ENCODE measurements around the gene FBH1.

FBH1 gene

GRCh38 chr10:5963591-5963990 is 73.5 kb downstream of the FBH1 start:
- DNase-seq (ENCODE audit: low read depth, low spot score) = no peak
- no peaks in the 10 kb centered on the region for H3K36me3 ChIP-seq (ENCODE audit: control insufficient read depth, insufficient read depth, low read length)
- H3K4me3 ChIP-seq (ENCODE audit: low read length) = no peak overlapping the region
- H3K27me3 ChIP-seq (ENCODE audit: control insufficient read depth, insufficient read depth, low read length) = no peaks in the 10 kb centered on the region
- WGBS (ENCODE audit: insufficient coverage, insufficient read length) = no CpG with 5 or more reads among the region's 10 CpGs
- no peaks in the 10 kb centered on the region for H3K4me1 ChIP-seq (ENCODE audit: control insufficient read depth, insufficient read depth, low read length)
- H3K9me3 ChIP-seq (ENCODE audit: control insufficient read depth, insufficient read depth, low read length) = no peaks in the 10 kb centered on the region
- H3K27ac ChIP-seq (ENCODE audit: low read length) = no peak overlapping the region

DNA sequence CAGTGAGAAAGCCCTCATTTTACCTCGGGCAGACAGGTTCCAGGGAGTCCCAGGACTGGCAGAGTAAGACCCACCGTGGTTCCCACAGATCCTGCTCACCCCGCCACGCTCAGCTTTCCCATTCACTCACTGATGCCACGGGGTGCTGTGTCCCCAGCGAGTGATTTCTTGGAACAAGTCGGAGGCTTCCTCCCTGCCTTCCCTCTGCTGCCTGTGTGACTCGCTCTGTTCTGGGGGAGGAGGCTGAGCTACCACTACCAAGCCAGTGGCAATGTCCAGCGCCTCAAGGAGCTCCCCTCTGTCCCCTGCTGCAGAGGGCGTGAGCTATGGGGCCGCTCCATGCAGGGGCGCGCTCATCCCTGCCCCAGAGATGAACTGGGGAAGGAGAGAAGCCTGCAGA is 74.7 kb downstream of the FBH1 start:
- DNase-seq (ENCODE audit: low read depth, low spot score) = no peak
- Histone ChIP-seq H3K4me1 (ENCODE audit: control insufficient read depth, insufficient read depth, low read length) (no peaks in the 10 kb centered on the region), H3K36me3 (ENCODE audit: control insufficient read depth, insufficient read depth, low read length) (no peaks in the 10 kb centered on the region), H3K27ac (ENCODE audit: low read length) (no peak overlapping the region), H3K27me3 (ENCODE audit: control insufficient read depth, insufficient read depth, low read length) (no peaks in the 10 kb centered on the region), H3K9me3 (ENCODE audit: control insufficient read depth, insufficient read depth, low read length) (no peaks in the 10 kb centered on the region), H3K4me3 (ENCODE audit: low read length) (no peak overlapping the region)
- no CpG with 5 or more reads among the region's 13 CpGs for WGBS (ENCODE audit: insufficient coverage, insufficient read length)

- Histone ChIP-seq H3K36me3 (ENCODE audit: control insufficient read depth, insufficient read depth, low read length) (no peaks in the 10 kb centered on the region), H3K9me3 (ENCODE audit: control insufficient read depth, insufficient read depth, low read length) (no peaks in the 10 kb centered on the region), H3K27me3 (ENCODE audit: control insufficient read depth, insufficient read depth, low read length) (no peaks in the 10 kb centered on the region), H3K27ac (ENCODE audit: low read length) (no peak overlapping the region), H3K4me3 (ENCODE audit: low read length) (no peak overlapping the region), H3K4me1 (ENCODE audit: control insufficient read depth, insufficient read depth, low read length) (no peaks in the 10 kb centered on the region)
- WGBS (ENCODE audit: insufficient coverage, insufficient read length) = no CpG with 5 or more reads among the region's 8 CpGs
- no peak for DNase-seq (ENCODE audit: low read depth, low spot score)
Measured at GRCh38 chr10:5965266-5965665, 75.2 kb downstream of the FBH1 start.

GRCh38 chr10:5968037-5968680 is 78.1 kb downstream of the FBH1 start:
- DNase-seq (ENCODE audit: low read depth, low spot score) = no peak
- Histone ChIP-seq H3K4me1 (ENCODE audit: control insufficient read depth, insufficient read depth, low read length) (no peaks in the 10 kb centered on the region), H3K4me3 (ENCODE audit: low read length) (no peak overlapping the region), H3K36me3 (ENCODE audit: control insufficient read depth, insufficient read depth, low read length) (no peaks in the 10 kb centered on the region), H3K27ac (ENCODE audit: low read length) (no peak overlapping the region), H3K27me3 (ENCODE audit: control insufficient read depth, insufficient read depth, low read length) (no peaks in the 10 kb centered on the region), H3K9me3 (ENCODE audit: control insufficient read depth, insufficient read depth, low read length) (no peaks in the 10 kb centered on the region)
- no CpG with 5 or more reads among the region's 5 CpGs for WGBS (ENCODE audit: insufficient coverage, insufficient read length)

DNA sequence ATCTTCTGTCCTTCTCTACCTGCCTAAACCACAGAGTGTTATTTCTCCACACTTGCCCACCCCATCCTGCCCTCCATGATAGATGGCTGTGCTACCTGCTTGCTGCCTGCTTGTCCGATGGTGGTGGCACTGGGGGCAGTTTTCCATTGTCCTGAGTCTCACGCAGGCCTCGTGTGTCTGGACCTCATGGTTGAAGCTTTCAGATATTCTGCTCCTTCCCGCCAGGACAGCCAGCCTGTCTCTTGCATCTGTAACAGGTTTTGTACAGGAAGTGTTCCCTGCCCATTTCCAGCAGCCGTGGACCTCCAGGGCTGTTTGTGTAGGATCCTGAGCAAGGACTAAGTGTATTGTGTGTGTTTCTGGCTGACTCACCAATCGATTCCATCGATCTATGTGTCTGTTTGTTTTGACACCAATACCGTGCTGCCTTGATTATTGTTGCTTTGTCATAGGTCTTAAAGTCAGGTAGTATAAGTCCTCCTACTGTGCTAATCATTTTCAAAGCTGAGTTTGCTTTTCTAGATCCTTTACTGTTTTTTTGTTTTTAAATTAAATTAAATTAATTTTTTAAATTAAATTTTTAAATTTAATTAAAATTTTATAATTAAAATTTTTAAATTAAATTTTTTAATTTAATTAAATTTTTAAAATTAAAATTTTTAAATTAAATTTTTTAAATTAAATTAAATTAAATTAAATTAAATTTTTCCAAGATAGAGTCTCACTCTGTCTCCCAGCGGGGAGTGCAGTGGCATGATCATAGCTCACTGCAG is 78.8 kb downstream of the FBH1 start:
- Histone ChIP-seq H3K27me3 (ENCODE audit: control insufficient read depth, insufficient read depth, low read length) (no peaks in the 10 kb centered on the region), H3K36me3 (ENCODE audit: control insufficient read depth, insufficient read depth, low read length) (no peaks in the 10 kb centered on the region), H3K4me3 (ENCODE audit: low read length) (no peak overlapping the region), H3K27ac (ENCODE audit: low read length) (no peak overlapping the region), H3K4me1 (ENCODE audit: control insufficient read depth, insufficient read depth, low read length) (no peaks in the 10 kb centered on the region), H3K9me3 (ENCODE audit: control insufficient read depth, insufficient read depth, low read length) (no peaks in the 10 kb centered on the region)
- DNase-seq (ENCODE audit: low read depth, low spot score) = no peak
- WGBS (ENCODE audit: insufficient coverage, insufficient read length) = no CpG with 5 or more reads among the region's 9 CpGs

GRCh38 chr10:5970066-5970465 is 80.0 kb downstream of the FBH1 start:
- no CpG with 5 or more reads among the region's 2 CpGs for WGBS (ENCODE audit: insufficient coverage, insufficient read length)
- Histone ChIP-seq H3K27ac (ENCODE audit: low read length) (no peak overlapping the region), H3K36me3 (ENCODE audit: control insufficient read depth, insufficient read depth, low read length) (no peaks in the 10 kb centered on the region), H3K9me3 (ENCODE audit: control insufficient read depth, insufficient read depth, low read length) (no peaks in the 10 kb centered on the region), H3K4me3 (ENCODE audit: low read length) (no peak overlapping the region), H3K27me3 (ENCODE audit: control insufficient read depth, insufficient read depth, low read length) (no peaks in the 10 kb centered on the region), H3K4me1 (ENCODE audit: control insufficient read depth, insufficient read depth, low read length) (no peaks in the 10 kb centered on the region)
- no peak for DNase-seq (ENCODE audit: low read depth, low spot score)

DNA sequence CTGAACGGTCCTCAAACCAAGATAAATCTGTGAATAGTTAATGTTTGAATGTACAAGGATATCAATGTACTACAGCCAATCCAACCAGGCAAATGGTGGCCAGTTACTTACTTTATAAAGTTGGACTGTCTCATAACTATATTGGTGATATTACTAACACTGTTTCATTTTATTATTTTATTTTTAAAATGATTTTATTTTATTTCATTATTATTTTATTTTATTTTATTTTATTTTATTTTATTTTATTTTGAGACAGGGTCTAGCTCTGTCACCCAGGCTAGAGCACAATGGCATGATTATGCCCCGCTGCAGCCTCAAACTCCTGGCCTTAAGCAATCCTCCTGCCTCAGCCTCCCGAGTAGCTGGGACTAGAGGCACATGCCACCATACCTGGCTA is 80.5 kb downstream of the FBH1 start:
- Histone ChIP-seq H3K4me3 (ENCODE audit: low read length) (no peak overlapping the region), H3K27me3 (ENCODE audit: control insufficient read depth, insufficient read depth, low read length) (no peaks in the 10 kb centered on the region), H3K4me1 (ENCODE audit: control insufficient read depth, insufficient read depth, low read length) (no peaks in the 10 kb centered on the region), H3K36me3 (ENCODE audit: control insufficient read depth, insufficient read depth, low read length) (no peaks in the 10 kb centered on the region), H3K9me3 (ENCODE audit: control insufficient read depth, insufficient read depth, low read length) (no peaks in the 10 kb centered on the region), H3K27ac (ENCODE audit: low read length) (no peak overlapping the region)
- no peak for DNase-seq (ENCODE audit: low read depth, low spot score)
- WGBS (ENCODE audit: insufficient coverage, insufficient read length) = no CpG with 5 or more reads among the region's 3 CpGs

DNA sequence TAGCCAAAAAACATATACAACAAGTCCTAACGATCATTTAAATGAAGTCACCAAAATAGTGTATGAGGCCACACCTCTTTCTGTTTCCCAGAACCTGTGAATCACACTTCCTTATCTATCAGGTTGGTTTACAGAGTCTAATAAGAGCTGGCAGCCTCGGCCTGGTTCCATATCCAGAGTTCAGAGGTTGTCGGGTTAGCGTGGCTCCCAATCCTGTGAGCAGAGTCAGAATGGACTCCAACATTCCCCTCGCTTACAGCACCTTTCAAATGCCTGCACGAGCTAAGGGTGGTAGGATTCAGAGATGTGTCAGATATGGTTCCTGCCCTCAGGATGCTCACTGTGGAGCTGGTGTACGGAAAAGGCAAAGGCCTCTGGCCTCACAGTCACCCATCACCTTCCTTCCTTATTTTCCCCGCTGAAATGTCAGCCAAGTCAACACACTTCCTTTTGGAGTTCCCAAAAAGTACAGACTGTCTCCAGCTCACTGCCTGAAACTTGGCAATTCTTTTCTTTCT is 81.3 kb downstream of the FBH1 start:
- H3K27me3 ChIP-seq (ENCODE audit: control insufficient read depth, insufficient read depth, low read length) = peaks cover 5% of the 10 kb centered on the region; the same call in 1 of the 2 replicates
- H3K4me1 ChIP-seq (ENCODE audit: control insufficient read depth, insufficient read depth, low read length) = no peaks in the 10 kb centered on the region
- no CpG with 5 or more reads among the region's 8 CpGs for WGBS (ENCODE audit: insufficient coverage, insufficient read length)
- no peaks in the 10 kb centered on the region for H3K36me3 ChIP-seq (ENCODE audit: control insufficient read depth, insufficient read depth, low read length)
- no peak for DNase-seq (ENCODE audit: low read depth, low spot score)
- H3K9me3 ChIP-seq (ENCODE audit: control insufficient read depth, insufficient read depth, low read length) = no peaks in the 10 kb centered on the region
- H3K27ac ChIP-seq (ENCODE audit: low read length) = no peak overlapping the region
- no peak overlapping the region for H3K4me3 ChIP-seq (ENCODE audit: low read length)

DNA sequence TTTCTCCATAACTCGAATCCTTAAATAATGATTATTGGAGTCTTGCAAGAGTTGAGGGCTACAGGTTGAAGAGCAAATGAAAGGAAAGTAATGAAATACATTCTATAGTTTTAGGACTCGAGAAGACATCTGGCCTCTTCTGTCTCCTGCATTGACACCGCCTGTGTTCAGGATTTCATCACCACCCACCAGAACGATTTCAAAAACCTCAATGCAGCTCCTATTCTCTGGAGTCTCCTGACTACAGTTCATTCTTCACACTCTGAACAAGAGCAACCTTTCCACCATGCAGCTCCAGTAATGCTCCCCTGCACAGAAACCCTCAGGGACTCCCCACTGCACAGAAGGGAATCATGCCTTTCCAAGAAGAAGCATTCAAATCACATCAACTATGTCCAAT is 81.8 kb downstream of the FBH1 start:
- no peak for DNase-seq (ENCODE audit: low read depth, low spot score)
- Histone ChIP-seq H3K27ac (ENCODE audit: low read length) (no peak overlapping the region), H3K9me3 (ENCODE audit: control insufficient read depth, insufficient read depth, low read length) (no peaks in the 10 kb centered on the region), H3K4me1 (ENCODE audit: control insufficient read depth, insufficient read depth, low read length) (no peaks in the 10 kb centered on the region), H3K27me3 (ENCODE audit: control insufficient read depth, insufficient read depth, low read length) (peaks cover 9% of the 10 kb centered on the region; the same call in 1 of the 2 replicates), H3K36me3 (ENCODE audit: control insufficient read depth, insufficient read depth, low read length) (no peaks in the 10 kb centered on the region; the same call in 1 of the 2 replicates), H3K4me3 (ENCODE audit: low read length) (no peak overlapping the region)
- WGBS (ENCODE audit: insufficient coverage, insufficient read length) = no CpG with 5 or more reads among the region's 4 CpGs

GRCh38 chr10:5973069-5973468 is 83.0 kb downstream of the FBH1 start:
- Histone ChIP-seq H3K27ac (ENCODE audit: low read length) (no peak overlapping the region), H3K4me1 (ENCODE audit: control insufficient read depth, insufficient read depth, low read length) (no peaks in the 10 kb centered on the region), H3K4me3 (ENCODE audit: low read length) (no peak overlapping the region), H3K9me3 (ENCODE audit: control insufficient read depth, insufficient read depth, low read length) (no peaks in the 10 kb centered on the region), H3K27me3 (ENCODE audit: control insufficient read depth, insufficient read depth, low read length) (peaks cover 9% of the 10 kb centered on the region; the same call in 1 of the 2 replicates), H3K36me3 (ENCODE audit: control insufficient read depth, insufficient read depth, low read length) (no peaks in the 10 kb centered on the region; the same call in 1 of the 2 replicates)
- no peak for DNase-seq (ENCODE audit: low read depth, low spot score)
- no CpG with 5 or more reads among the region's 4 CpGs for WGBS (ENCODE audit: insufficient coverage, insufficient read length)

Measured in iPS DF 6.9 (cell line).